DMS 273 (cell line): ENCODE data around the gene SBF2.
"Not testable (repeated sequence)": the region's sequence is repeated elsewhere in the genome, so short reads cannot be mapped to it uniquely, and the experiment has no call there.

Experiments used
- DNase-seq: peaks from one replicate; lab custom pipeline; 2025; ENCODE audit not compliant: unreplicated experiment; lab: John Stamatoyannopoulos, UW

The SBF2 gene

DNA sequence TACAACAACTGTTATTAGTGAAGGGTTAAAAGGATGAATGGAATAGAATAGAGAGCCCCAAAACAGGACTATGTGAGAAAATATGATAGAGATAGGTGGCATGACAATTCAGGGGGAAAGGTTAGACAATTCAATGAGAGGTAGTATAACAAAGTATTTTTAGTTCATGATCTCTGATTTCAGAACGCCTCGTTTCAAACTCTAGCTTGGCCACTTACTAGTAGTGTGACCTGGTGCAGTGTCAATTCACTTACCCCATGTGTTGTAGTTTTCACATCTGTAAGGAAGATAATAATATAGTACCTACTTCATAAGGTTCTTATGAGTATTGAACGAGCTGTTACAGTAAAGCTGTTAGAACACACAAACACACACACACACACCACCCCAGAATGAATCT, 322.1 kb downstream of the SBF2 start:
- DNase-seq: no peak

GRCh38 chr11:9969068-9969467, 325.0 kb downstream of the SBF2 start:
- no peak for DNase-seq

DNA sequence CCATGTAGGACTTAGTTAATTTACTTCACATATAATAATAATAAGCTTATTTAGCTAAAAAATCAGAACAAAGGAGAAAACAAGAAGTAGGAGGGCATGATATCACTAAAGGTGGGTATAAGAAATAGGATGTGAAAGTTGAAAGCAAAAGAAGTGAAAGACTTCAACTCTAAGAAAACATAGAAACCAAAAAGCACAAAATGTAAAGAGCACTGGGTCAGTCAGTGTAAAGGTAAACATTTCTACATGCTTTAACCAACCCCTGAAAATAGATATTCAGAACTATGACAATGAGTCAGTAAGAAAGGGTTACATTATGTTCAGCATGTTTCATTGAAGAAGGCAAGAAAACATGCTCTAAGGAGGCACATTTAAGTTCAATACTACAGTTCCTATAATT, 331.3 kb downstream of the SBF2 start:
- DNase-seq: no peak

DNA sequence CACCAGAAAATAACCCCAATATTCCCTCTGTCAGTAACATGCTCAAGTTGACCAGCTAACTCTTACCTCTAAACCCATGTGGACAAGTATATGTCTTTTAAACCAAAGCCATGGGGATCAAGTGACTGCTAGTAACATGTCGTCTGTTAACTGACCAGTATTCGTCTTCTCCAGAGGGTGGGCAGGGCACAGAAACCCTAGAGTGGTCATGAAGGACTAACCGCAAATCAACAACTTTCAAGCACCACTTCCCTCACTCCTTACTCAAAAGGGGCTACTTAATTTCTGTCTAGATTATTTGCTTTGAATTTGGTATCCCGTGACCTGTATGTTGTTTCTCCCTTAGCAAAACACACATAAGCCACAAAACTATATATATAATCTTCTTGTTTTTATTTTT, 336.9 kb downstream of the SBF2 start:
- no peak for DNase-seq

- DNase-seq: no peak
These were observed 337.5 kb downstream of the SBF2 start for GRCh38 chr11:9956483-9956882.

- DNase-seq: no peak
These were observed 338.6 kb downstream of the SBF2 start for GRCh38 chr11:9955391-9955790.

GRCh38 chr11:9953994-9954626, 339.9 kb downstream of the SBF2 start:
- no peak for DNase-seq

DNA sequence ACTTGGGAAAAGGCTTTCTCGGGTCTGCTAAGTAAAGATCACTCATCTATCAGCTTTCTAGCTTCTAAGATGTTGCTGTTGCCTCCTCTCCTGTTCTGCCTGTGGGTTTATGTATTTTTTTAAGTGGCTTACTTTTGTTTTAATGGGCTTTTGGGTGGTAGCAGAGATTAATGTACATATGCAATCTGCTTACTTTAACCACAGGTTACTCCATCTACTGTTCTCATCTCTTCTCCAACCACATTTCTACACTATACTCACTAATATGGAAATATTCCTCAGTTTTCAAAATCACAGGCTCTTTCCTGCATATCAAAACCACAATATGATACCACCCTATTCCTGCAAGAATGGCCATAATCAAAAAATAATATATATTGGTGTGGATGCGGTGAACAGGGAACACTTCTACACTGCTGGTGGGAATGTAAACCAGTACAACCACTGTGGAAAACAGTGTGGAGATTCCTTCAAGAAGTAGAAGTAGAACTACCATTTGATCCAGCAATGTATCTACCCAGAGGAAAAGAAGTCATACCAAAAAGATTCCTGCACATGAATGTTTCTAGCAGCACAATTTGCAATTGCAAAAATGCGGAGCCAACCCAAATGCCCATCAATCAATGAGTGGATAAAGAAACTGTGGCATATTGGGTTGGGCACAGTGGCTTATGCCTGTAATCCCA, 341.4 kb downstream of the SBF2 start:
- no peak for DNase-seq

DNA sequence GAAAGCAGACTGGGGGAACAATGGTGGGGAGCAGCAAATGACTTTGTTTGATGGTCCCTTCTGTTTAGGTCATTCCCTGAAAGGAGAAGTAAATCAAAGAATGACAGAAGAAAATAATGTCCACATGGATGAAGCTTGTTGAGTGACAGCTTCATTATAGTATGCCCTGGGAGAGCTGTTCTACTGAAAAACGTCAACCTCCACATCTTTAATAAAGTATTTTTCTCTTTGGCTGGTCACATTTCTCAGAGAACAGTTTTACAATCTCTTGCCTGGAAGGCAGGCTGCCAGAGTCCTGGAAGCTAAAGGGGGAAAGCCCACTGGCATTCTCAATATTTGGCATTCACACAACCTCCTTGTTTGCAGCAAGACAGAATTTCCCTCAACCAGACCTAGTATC, 342.2 kb downstream of the SBF2 start:
- DNase-seq: no peak

- DNase-seq: no peak
These were observed 343.6 kb downstream of the SBF2 start for GRCh38 chr11:9950462-9950861.

- DNase-seq: no peak
These were observed 346.7 kb downstream of the SBF2 start for GRCh38 chr11:9947231-9947864.

- not testable (repeated sequence) for DNase-seq
These were observed 348.3 kb downstream of the SBF2 start for GRCh38 chr11:9945680-9946079.

DNA sequence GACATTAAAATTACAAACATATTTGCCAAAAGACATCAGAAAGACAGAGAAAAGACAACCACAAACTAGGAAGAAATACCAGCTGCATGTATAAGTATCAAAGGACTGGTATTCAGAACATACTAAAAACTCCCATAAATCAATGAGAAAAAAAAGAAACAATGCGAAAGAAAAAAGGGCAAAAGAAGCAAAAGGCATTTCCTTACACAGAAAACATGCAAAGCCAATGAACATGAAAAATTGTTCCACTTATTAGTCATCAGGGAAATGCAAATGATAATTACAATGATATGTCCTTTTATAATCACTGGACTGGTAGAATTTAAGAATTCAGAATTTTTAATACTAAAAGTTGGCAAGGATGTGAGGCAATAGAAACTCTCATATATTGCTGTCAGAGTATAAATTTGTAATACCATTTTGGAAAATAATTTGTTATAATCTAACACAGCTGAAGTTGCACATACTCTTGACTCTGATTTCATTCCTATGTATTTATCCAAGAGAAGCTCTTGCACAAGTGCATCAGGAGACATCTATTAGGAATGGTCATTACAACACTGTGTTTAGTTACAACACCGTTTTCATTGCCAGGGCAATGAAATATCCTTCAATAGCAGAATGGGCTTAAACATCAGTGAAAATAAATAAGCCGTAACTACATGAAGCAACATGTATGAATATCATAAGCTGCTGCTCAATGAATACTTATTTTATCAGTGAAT, 350.5 kb downstream of the SBF2 start:
- DNase-seq: no peak

DNA sequence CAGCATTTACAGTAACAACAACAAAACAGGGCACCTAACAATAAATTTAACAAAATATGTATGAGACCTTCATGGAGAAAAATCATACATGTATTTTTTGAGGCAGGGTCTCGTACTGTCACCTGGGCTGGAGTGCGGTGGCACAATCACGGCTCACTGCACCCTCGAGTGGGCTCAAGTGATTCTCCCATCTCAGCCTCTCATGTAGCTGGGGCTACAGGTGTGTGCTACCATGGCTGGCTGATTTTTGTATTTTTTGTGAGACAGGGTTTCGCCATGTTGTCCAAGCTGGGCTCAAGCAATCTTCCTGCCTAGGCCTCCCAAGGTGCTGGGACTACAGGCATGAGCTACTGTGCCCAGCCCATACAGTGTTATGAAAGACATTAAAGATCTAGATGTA, 352.0 kb downstream of the SBF2 start:
- DNase-seq: no peak

- not testable (repeated sequence) for DNase-seq
These were observed 354.9 kb downstream of the SBF2 start for GRCh38 chr11:9939150-9939549.

GRCh38 chr11:9936754-9937153, 357.3 kb downstream of the SBF2 start:
- no peak for DNase-seq

DNA sequence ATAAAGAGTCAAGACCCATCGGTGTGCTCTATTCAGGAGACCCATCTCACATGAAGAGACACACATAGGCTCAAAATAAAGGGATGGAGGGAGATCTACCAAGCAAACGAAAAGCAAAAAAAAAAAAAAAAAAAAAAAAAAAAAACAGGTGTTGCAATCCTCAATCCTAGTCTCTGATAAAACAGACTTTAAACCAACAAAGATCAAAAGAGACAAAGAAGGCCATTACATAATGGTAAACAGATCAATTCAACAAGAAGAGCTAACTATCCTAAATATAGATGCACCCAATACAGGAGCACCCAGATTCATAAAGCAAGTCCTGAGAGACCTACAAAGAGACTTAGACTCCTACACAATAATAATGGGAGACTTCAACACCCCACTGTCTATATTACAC, 361.2 kb downstream of the SBF2 start:
- not testable (repeated sequence) for DNase-seq

DNA sequence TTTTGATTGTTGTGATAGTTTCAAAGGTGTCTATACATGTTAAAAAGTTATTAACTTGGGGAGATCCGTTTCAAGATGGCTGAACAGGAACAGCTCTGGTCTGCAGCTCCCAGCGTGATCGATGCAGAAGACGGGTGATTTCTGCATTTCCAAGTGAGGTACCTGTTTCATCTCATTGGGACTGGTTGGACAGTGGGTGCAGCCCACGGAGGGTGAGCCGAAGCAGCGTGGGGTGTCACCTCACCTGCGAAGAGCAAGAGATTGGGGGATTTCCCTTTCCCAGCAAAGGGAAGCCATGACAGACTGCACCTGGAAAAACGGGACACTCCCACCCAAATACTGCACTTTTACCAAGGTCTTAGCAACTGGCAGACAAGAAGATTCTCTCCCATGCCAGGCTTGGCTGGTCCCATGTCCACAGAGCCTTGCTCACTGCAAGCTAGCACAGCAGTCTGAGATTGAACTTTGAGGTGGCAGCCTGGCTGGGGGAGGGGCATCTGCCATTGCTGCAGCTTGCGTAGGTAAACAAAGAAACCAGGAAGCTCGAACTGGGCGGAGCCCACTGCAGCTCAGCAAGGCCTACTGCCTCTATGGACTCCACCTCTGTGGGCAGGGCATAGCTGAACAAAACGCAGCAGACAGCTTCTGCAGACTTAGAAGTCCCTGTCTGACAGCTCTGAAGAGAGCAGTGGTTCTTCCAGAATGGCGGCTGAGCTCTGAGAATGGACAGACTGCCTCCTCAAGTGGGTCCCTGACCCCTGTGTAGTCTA, 363.3 kb downstream of the SBF2 start:
- not testable (repeated sequence) for DNase-seq

GRCh38 chr11:9927670-9928069, 366.3 kb downstream of the SBF2 start:
- no peak for DNase-seq

DNA sequence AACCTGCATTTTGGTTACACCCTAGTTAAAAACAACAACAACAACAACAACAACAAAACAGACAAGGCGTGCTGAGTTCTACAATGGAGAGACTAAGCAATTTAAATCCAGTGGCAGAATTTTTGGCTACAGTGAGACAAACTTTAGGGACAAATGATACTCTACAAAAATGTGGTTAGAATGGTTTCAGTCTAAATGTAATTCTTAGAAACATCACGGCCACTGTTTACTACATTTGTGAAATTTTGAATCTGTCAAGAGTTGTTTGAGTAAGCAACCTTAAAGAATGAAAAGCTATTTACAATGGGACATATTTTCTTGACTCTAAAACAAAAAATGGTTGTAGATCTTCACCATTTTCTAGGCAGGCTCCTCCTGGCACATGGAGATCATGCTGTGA, 370.7 kb downstream of the SBF2 start:
- no peak for DNase-seq

DNA sequence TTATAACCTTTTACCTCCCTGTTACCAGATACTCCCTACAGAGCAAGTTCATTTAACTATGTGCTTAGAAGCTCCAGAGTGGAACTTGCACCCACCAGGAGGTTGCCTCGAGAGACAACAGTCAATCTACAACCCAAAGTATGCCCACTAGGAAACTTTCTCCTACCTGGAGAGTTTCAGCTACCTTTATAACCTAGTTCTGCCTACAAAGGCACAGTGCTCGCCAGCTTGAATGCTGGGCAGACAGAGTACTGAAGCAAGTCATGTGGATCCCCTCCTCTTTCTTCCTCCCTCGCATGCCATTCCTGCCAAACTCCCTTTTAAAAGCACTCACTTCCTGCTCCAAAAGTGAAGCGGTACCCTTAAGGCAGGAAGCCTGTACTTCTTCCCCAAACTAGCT, 371.2 kb downstream of the SBF2 start:
- no peak for DNase-seq
